ENCODE measurements around the gene SURF2.

DNA sequence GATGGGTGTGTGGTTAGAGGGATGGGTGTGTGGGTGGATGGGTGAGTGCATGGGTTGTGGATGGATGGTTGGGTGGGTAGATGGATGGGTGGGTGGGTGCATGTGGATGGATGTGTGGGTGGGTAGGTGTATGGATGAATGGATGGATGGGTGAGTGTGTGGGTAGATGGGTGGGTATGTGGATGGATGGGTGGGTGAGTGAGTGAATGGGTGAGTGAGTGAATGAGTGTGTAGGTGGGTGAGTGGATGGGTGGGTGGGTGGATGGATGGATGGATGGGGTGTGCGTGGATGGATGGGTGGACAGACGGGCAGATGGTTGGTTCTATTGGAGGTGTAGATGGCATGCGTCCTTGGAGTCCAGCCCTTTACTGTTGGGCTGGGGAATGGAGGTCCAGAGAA is 37.0 kb downstream of the SURF2 start:
- TF ChIP-seq HDAC6 (IDR thresholded peaks at IDR 0.05; ENCODE audit: low read depth, low read length) = no peak
- TF ChIP-seq HCFC1 (IDR thresholded peaks at IDR 0.05; ENCODE audit: low read depth, low read length) = no peak
- TF ChIP-seq ZNF274 (IDR thresholded peaks at IDR 0.05; ENCODE audit: borderline replicate concordance, low read depth, low read length) = no peak
- no peak for TF ChIP-seq CEBPB (tag; IDR thresholded peaks at IDR 0.05)
- TF ChIP-seq, protein P1, sequence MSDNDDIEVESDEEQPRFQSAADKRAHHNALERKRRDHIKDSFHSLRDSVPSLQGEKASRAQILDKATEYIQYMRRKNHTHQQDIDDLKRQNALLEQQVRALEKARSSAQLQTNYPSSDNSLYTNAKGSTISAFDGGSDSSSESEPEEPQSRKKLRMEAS (CRISPR knock-in tag; IDR thresholded peaks at IDR 0.05) = no peak
- no peak for TF ChIP-seq SMAD1 (IDR thresholded peaks at IDR 0.05; ENCODE audit: low read depth, low read length, partially characterized antibody)
- TF ChIP-seq, protein P2, sequence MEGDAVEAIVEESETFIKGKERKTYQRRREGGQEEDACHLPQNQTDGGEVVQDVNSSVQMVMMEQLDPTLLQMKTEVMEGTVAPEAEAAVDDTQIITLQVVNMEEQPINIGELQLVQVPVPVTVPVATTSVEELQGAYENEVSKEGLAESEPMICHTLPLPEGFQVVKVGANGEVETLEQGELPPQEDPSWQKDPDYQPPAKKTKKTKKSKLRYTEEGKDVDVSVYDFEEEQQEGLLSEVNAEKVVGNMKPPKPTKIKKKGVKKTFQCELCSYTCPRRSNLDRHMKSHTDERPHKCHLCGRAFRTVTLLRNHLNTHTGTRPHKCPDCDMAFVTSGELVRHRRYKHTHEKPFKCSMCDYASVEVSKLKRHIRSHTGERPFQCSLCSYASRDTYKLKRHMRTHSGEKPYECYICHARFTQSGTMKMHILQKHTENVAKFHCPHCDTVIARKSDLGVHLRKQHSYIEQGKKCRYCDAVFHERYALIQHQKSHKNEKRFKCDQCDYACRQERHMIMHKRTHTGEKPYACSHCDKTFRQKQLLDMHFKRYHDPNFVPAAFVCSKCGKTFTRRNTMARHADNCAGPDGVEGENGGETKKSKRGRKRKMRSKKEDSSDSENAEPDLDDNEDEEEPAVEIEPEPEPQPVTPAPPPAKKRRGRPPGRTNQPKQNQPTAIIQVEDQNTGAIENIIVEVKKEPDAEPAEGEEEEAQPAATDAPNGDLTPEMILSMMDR (IDR thresholded peaks at IDR 0.05 in 2 of 3, conservative IDR thresholded peaks at IDR 0.05 in 1 of 3; ENCODE audit: insufficient read depth in 2 of 3, low read depth in 1 of 3, low read length in 3 of 3) = no peak
- TF ChIP-seq, protein P3, sequence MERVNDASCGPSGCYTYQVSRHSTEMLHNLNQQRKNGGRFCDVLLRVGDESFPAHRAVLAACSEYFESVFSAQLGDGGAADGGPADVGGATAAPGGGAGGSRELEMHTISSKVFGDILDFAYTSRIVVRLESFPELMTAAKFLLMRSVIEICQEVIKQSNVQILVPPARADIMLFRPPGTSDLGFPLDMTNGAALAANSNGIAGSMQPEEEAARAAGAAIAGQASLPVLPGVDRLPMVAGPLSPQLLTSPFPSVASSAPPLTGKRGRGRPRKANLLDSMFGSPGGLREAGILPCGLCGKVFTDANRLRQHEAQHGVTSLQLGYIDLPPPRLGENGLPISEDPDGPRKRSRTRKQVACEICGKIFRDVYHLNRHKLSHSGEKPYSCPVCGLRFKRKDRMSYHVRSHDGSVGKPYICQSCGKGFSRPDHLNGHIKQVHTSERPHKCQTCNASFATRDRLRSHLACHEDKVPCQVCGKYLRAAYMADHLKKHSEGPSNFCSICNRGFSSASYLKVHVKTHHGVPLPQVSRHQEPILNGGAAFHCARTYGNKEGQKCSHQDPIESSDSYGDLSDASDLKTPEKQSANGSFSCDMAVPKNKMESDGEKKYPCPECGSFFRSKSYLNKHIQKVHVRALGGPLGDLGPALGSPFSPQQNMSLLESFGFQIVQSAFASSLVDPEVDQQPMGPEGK (CRISPR knock-in tag; IDR thresholded peaks at IDR 0.05; ENCODE audit: borderline replicate concordance) = no peak
- no peak for TF ChIP-seq NFE2 (IDR thresholded peaks at IDR 0.05; ENCODE audit: low read depth)
- no peak for TF ChIP-seq HOXB6 (CRISPR knock-in tag; IDR thresholded peaks at IDR 0.05; ENCODE audit: borderline replicate concordance)
- TF ChIP-seq EP300 (IDR thresholded peaks at IDR 0.05; ENCODE audit: low read length) = no peak
